Neutrophil (primary cell): ENCODE measurements around the gene MLN.

Source experiments
- H3K27ac ChIP-seq: fragments of 200-600 bp; sonication (generic); 2 replicates; pipeline ENCODE4 v1.5.1; 2016; ENCODE audit warnings: mild to moderate bottlenecking, moderate library complexity
- H3K27me3 ChIP-seq: fragments of 200-600 bp; sonication (generic); 2 replicates; pipeline ENCODE4 v1.6.0; 2016; ENCODE audit warnings: mild to moderate bottlenecking
- H3K36me3 ChIP-seq: fragments of 200-600 bp; sonication (generic); 2 replicates; pipeline ENCODE4 v1.5.1; 2017
- H3K4me1 ChIP-seq, 2 experiments: fragments of 200-600 bp in 1 of 2; sonication (generic) in 1 of 2; 1 replicate in 1 of 2; 2 replicates in 1 of 2; pipeline versions ENCODE4 v1.5.1 to v1.6.1; 2013 to 2016; ENCODE audit warnings: low read depth in 1 of 2, low read length in 1 of 2, mild to moderate bottlenecking in 1 of 2, moderate library complexity in 1 of 2; ENCODE audit not compliant: control insufficient read depth in 1 of 2, insufficient read depth in 1 of 2
- H3K4me3 ChIP-seq, 2 experiments: fragments of 200-600 bp in 1 of 2; sonication (generic) in 1 of 2; 1 replicate in 1 of 2; 2 replicates in 1 of 2; pipeline ENCODE4 v1.5.1; 2013 to 2016; ENCODE audit warnings: low read depth in 1 of 2, low read length in 1 of 2, mild to moderate bottlenecking in 1 of 2, moderate library complexity in 1 of 2
- H3K9me3 ChIP-seq: fragments of 200-600 bp; sonication (generic); 2 replicates; pipeline ENCODE4 v1.5.1; 2016
- TF ChIP-seq, protein P1 (sequence below): fragments of 200-600 bp; sonication (generic); IDR thresholded peaks from 2 replicates; pipeline ENCODE4 v1.5.1; 2016; ENCODE audit warnings: antibody characterized with exemption

Gene MLN

DNA sequence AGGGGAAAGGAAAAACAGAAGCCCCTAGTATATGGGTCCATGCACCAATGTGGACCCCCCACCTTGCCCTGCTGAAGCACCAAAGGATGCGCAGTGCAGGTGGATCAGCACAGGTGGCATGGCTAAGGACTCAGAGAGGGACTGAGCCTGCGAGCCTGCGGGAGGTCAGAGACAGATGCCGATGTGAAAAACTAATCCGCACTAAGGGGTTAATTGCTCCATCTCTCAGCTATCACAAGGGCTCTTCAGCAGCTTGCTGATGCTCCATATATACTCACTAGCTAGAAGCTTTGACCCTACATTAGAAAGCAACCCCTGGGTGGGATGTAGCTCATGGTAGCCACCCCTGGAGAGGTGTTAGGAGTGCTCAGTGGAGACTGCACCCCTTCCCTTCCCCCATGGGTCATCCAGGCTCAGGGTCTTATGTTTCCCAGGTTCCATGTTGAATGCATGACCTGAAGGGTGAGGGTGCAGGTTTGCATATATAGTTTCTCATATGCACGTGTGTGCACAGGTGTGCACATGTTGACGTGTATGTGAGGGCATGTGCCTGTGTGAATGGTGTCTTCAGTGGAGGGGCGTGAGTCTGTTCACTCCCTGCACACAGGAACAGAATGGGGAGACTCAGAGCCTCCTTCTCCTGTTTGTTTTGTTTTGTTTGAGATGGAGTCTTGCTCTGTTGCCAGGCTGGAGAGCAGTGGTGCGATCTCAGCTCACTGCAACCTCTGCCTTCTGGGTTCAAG is 43.7 kb downstream of the MLN start:
- Histone ChIP-seq H3K9me3 (no peaks in the 10 kb centered on the region), H3K27me3 (peaks cover 6% of the 10 kb centered on the region), H3K27ac (no peak overlapping the region), H3K4me1 (no peaks in the 10 kb centered on the region), H3K4me3 (no peak overlapping the region), H3K36me3 (no peaks in the 10 kb centered on the region)
- TF ChIP-seq, protein P1, sequence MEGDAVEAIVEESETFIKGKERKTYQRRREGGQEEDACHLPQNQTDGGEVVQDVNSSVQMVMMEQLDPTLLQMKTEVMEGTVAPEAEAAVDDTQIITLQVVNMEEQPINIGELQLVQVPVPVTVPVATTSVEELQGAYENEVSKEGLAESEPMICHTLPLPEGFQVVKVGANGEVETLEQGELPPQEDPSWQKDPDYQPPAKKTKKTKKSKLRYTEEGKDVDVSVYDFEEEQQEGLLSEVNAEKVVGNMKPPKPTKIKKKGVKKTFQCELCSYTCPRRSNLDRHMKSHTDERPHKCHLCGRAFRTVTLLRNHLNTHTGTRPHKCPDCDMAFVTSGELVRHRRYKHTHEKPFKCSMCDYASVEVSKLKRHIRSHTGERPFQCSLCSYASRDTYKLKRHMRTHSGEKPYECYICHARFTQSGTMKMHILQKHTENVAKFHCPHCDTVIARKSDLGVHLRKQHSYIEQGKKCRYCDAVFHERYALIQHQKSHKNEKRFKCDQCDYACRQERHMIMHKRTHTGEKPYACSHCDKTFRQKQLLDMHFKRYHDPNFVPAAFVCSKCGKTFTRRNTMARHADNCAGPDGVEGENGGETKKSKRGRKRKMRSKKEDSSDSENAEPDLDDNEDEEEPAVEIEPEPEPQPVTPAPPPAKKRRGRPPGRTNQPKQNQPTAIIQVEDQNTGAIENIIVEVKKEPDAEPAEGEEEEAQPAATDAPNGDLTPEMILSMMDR: no peak

DNA sequence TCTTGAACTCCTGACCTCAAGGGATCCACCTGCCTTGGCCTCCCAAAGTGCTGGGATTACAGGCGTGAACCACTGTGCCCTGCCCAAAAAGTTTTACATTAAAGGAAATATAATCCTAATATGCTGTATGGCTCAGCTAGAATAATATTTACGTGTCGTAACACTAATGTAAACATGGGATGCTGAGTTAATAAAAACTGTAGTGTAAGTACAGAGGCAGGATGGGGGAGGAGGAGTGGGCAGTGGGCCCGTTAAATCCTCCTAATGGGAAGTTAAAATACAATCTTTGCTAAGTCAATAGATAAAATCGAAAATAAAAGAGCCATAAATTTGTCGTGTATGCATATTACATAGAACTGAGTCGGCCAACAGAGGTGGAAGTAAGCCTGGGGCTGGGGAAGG is 45.0 kb downstream of the MLN start:
- Histone ChIP-seq H3K27me3 (peaks cover 6% of the 10 kb centered on the region), H3K4me1 (no peaks in the 10 kb centered on the region), H3K4me3 (no peak overlapping the region), H3K27ac (no peak overlapping the region), H3K9me3 (no peaks in the 10 kb centered on the region), H3K36me3 (no peaks in the 10 kb centered on the region)
- TF ChIP-seq, protein P1: no peak

DNA sequence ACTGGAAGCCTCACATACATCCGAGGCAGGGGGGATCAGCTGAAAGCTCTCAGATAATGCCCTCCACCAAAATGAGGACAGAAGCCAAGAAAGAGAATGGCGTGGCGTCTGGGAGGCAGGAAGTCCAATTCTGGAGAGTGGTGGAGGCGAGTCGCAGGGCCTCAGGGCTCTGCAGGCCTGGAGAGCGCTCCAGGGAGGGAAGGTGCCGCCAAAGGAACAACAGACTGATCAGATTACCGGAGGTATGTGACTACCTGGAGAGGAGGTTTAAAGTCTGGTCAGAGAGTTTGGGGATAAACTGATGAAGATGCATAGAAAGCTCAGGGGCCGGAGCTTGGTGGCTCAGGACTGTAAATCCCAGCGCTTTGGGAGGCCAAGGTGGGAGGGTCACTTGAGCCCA is 45.9 kb downstream of the MLN start:
- Histone ChIP-seq H3K4me3 (no peak overlapping the region), H3K9me3 (no peaks in the 10 kb centered on the region), H3K27ac (no peak overlapping the region), H3K36me3 (no peaks in the 10 kb centered on the region), H3K4me1 (no peaks in the 10 kb centered on the region), H3K27me3 (peaks cover 6% of the 10 kb centered on the region)
- TF ChIP-seq, protein P1: no peak

DNA sequence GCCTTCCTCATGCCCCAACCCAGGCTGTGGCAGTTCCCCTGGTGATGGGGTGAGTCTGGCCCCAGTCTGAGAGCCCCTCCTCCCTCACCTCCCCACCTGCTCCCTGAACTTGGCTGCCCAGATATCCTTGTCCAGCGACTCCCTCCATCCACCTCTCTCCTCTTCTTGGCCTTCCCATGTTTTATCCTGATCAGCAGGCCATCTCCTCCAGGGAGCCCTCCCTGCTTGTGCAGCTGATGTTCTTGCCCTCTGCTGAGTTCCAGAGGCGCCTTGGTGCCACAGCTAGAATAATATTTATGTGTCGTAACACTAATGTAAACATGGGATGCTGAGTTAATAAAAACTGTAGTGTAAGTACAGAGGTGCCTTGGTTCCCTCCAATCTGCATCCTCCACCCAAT is 46.7 kb downstream of the MLN start:
- Histone ChIP-seq H3K4me1 (no peaks in the 10 kb centered on the region), H3K27ac (no peak overlapping the region), H3K27me3 (peaks cover 6% of the 10 kb centered on the region), H3K36me3 (no peaks in the 10 kb centered on the region), H3K9me3 (no peaks in the 10 kb centered on the region), H3K4me3 (no peak overlapping the region)
- TF ChIP-seq, protein P1: no peak

DNA sequence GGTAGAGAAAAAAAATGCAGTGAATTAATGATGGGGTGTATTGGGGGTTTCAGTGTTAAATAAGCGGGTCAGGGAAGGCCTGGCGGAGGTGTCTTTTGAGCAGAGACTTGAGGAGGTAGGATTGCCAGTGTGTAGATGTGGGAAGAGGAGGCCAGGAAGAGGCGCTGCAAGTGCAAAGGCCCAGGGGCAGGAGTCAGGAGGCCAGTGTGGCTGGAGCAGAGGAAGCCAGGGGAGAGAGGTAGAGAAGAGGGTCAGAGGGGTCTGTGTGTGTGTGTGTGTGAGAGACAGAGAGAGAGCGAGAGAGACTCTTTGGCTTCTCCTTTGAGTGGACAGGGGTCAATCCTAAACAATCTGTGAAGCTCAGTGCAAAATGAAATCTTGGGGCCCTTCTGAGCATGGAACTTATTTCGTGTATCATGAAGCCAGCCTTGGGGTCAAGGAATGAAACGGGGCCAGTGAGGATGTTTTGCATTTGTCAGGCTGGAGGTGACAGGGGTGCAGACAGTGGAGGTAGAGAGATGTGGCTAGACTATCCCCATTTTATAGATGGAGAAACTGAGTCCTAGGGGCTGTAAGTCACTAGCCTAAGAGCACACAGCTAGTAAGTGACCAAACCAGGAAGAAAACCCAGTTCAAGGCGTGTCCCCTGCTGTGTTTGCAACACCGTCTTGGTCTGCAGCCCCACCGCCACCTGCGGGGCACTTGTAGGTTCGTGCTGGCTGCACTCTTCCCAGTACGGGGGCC is 47.4 kb downstream of the MLN start:
- Histone ChIP-seq H3K9me3 (no peaks in the 10 kb centered on the region), H3K36me3 (no peaks in the 10 kb centered on the region), H3K27ac (no peak overlapping the region), H3K4me1 (no peaks in the 10 kb centered on the region), H3K4me3 (no peak overlapping the region), H3K27me3 (peaks cover 6% of the 10 kb centered on the region)
- TF ChIP-seq, protein P1: no peak
